GM12875 (cell line): ENCODE data around the gene ANO2.

Experiments
- H3K4me3 ChIP-seq: one replicate; pipeline ENCODE4 v1.5.1; 2011; ENCODE audit warnings: low read depth, low read length, control low read depth
- TF ChIP-seq, protein P1 (sequence below): IDR thresholded peaks from 2 replicates; pipeline ENCODE4 v1.5.1; 2011; ENCODE audit warnings: low read depth, mild to moderate bottlenecking, control low read depth, inconsistent platforms, low read length, moderate library complexity, borderline replicate concordance; ENCODE audit not compliant: insufficient read depth

Gene ANO2

DNA sequence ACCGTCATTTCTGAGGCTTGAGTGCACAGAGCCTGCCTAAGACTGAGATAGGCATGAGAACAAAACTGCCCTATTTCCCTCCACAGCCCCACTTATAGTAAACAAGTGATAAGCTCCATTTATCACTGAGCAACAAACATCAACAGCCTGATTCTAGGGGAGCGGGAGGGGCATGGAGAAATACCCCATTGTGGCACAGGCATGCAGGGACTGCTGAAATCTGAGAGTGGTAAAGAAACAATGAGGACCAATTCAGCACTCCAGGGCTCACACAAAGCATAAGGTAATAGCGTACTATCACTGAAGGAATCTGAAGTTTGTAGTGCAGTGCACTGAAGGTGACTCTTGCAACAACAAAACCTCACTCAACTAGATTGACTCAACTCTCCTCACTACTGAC, 186.7 kb downstream of the ANO2 start:
- TF ChIP-seq, protein P1, sequence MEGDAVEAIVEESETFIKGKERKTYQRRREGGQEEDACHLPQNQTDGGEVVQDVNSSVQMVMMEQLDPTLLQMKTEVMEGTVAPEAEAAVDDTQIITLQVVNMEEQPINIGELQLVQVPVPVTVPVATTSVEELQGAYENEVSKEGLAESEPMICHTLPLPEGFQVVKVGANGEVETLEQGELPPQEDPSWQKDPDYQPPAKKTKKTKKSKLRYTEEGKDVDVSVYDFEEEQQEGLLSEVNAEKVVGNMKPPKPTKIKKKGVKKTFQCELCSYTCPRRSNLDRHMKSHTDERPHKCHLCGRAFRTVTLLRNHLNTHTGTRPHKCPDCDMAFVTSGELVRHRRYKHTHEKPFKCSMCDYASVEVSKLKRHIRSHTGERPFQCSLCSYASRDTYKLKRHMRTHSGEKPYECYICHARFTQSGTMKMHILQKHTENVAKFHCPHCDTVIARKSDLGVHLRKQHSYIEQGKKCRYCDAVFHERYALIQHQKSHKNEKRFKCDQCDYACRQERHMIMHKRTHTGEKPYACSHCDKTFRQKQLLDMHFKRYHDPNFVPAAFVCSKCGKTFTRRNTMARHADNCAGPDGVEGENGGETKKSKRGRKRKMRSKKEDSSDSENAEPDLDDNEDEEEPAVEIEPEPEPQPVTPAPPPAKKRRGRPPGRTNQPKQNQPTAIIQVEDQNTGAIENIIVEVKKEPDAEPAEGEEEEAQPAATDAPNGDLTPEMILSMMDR: no peak
- no peak overlapping the region for H3K4me3 ChIP-seq

DNA sequence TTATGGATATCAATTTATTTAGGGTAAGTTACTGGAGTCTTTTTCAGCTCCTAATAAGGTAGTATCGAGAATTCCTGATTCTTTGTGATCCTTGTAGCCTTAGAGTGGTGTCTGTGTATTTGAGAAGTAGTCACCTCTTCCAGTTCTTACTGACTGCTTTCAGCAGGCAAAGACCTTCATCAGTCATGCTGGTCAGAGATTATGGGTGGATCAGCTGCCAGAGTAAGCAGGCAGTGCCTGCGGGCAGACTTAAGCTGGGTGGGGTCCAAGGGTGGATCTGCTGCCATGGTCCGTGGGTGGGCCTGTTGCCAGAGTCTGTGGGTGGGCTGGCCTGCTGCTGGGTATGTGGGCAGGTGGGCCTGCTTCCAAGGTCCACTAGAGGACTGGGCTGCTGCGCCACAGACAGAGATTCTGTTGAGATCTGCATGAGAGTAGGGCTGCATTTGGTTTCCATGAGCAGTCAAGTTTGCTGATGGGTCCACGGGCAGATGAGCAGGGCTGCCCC, 188.7 kb downstream of the ANO2 start:
- TF ChIP-seq, protein P1: no peak
- H3K4me3 ChIP-seq: no peak overlapping the region

DNA sequence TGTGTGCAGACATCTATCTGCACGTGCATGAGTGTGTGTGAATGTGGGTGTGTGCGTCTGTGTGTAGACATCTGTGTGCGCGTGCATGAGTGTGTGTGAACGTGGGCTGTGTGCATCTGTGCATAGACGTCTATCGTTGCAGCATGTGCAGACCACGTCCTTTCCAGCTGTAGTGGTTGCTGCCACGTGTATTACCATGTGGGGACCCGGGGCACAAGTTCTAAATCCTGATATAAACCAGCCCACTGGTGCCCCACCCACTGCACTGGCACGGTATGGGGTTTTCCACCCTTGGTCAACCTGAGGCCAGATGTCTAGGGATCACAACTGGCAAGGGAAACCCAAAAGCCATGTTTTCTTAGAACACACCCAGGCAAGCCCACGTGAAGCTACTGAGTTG, 197.0 kb downstream of the ANO2 start:
- H3K4me3 ChIP-seq: no peak overlapping the region
- TF ChIP-seq, protein P1: no peak

DNA sequence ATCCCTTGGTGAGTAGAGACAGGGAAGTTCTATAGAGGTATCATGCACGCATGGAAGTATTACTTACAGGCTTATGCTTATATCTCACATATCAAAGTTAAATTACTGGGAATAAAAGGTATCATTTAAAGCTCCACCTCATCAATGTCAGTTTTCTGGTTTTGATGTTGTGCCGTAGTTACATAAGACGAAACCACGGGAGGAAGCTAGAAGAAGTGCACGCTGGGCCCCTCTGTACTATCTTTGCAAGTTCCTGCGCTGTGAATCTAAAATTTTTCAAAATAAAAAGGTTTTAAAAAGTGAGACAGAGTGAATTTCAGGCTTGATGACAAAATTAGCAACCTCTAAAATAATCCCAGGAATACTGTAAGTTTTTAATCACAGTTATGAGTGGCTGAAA, 198.1 kb downstream of the ANO2 start:
- no peak overlapping the region for H3K4me3 ChIP-seq
- TF ChIP-seq, protein P1: no peak

DNA sequence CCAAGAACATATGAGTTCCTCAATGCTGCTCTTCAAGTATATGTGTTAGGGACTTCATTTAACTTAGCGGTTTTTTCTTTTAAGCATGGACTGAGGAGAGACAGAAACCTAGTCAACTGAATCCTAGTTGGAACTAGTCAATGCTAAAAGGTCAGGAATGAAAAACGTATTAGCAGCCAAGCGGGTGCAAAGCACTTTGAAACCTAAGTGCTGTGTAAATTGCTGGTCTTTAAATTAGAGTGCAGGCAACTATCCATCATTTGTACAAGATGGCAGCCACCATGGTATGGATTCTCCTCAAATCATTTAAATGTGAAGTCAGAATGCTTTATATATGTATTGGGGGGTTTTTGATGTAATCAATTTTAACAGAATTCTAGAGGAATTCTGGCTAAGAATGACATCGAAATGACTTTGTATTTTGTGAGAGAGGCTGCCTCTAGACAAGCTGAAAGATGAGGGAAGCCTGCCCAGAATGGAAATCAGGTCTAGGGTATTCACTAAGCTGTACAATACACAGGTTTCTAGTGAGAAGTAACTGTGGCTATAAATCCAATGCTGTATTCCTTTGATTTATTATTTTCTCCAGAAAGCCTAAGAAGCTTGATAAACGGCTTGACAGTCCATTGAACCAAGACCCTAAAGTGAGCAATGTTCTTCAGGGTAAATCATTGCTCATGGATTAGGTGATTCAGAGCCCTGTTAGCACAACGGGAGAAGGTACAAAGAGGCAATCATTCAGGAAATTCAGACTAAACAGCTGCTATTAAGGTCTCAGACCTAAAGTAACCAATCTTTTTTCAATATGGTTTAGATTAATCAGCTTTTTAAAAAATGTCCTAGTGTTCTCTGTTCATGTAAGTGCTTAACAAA, 198.8 kb downstream of the ANO2 start:
- no peak overlapping the region for H3K4me3 ChIP-seq
- TF ChIP-seq, protein P1: no peak

DNA sequence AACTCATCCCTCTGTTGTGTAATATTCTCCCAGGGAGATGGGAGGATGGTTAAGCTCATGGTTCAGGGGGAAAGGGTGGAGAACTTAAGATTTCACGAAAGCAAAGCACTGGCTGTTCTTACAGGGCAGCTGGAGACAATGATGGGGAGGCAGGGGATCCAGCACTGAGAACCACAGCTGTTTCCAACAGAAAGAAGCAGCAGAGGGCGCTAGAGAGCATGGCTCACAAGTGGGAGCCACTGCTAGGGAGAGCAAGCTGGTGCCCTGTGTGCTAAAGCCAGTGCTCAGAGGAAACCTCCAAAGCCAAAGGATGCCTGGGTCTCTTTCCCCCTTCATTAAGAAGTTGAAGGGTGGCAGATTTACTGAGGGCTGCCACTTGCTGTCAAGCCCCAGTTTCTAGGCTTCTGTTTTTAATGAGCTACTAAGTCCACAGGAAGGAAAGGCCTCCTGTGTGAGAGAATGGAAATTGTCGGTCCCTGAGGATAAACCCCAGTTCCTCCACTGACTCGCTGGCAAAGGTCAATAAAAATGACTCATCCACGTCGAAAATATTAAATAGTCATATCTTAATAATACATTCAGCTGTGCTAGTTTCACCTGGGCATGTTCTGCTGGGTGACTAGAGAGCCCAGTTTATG, 199.7 kb downstream of the ANO2 start:
- TF ChIP-seq, protein P1: peak; percentile 85
- no peak overlapping the region for H3K4me3 ChIP-seq
